Ovary (tissue), 3 donors: ENCODE data around the gene CERCAM.

Source experiments
- CTCF ChIP-seq, 3 donors: fragments of 450-650 bp in 2 of 3; fragments of 200-600 bp in 1 of 3; IDR thresholded peaks; one replicate each; pipeline versions ENCODE4 v1.5.1 to v1.8.0; 2016 to 2022; ENCODE audit warnings: antibody characterized with exemption in 3 of 3, mild to moderate bottlenecking in 1 of 3
- POLR2A ChIP-seq: fragments of 450-650 bp; IDR thresholded peaks from one replicate; pipeline ENCODE4 v1.6.1; 2017; ENCODE audit warnings: antibody characterized with exemption, mild to moderate bottlenecking, moderate library complexity
- donor health status: DM: no; HTN: no; CAD: no.

- TF ChIP-seq CTCF (IDR thresholded peaks at IDR 0.05) (no peak), POLR2A (no peak)
Measured at GRCh38 chr9:128396970-128397613, 23.6 kb upstream of the CERCAM start.
